IMR-90 (cell line): ENCODE results near the gene RNF145. TPM values are rescaled to one million over a fixed set of nuclear protein-coding genes. Genes with fewer than 3 reads are reported as not detected.

Experiments
- ATAC-seq: fragments of 200-7000 bp; cut with Tn5 transposase; 2 replicates; pipeline ENCODE4 v1.9.1; 2020; ENCODE audit warnings: low read depth, mild to moderate bottlenecking, moderate library complexity
- BruUV-seq: library from RNA; stranded (reverse); fragments of 400-500 nt; replicated peaks from 2 replicates; lab custom pipeline; 2021; lab: Mats Ljungman, UMichigan
- CTCF ChIA-PET: fragments of 300-600 bp; formaldehyde crosslinking; extraction: SDS; loops from one replicate; lab custom pipeline; 2021; ENCODE audit warnings: antibody characterized with exemption; lab: Yijun Ruan, JAX
- POLR2A ChIA-PET: fragments of 300-600 bp; sonication (Branson Sonifier 250); formaldehyde crosslinking; loops from one replicate; lab custom pipeline; 2022; ENCODE audit warnings: antibody characterized with exemption; ENCODE audit not compliant: unreplicated experiment; lab: Charles Lee
- DNase-seq: peaks from one replicate; pipeline ENCODE4 v3.0.0; 2013
- H2AFZ ChIP-seq: replicated peaks from 2 replicates; pipeline ENCODE3; 2013; ENCODE audit warnings: low read length, mild to moderate bottlenecking; ENCODE audit not compliant: poor library complexity
- H2AK5ac ChIP-seq: 2 replicates; pipeline ENCODE4 v1.6.1; 2013; ENCODE audit warnings: low read depth, low read length, inconsistent platforms
- H2AK9ac ChIP-seq: replicated peaks from 2 replicates; pipeline ENCODE3; 2013; ENCODE audit warnings: mild to moderate bottlenecking, low read depth, low read length, moderate library complexity; ENCODE audit not compliant: poor library complexity
- H2BK120ac ChIP-seq: 2 replicates; pipeline ENCODE4 v1.6.1; 2013; ENCODE audit warnings: low read depth, low read length, inconsistent platforms
- H2BK15ac ChIP-seq: 3 replicates; pipeline ENCODE4 v1.6.1; 2013; ENCODE audit warnings: low read depth, low read length, inconsistent platforms
- H2BK20ac ChIP-seq: 2 replicates; pipeline ENCODE4 v1.6.1; 2013; ENCODE audit warnings: low read depth, mild to moderate bottlenecking, inconsistent platforms, low read length, moderate library complexity
- H2BK5ac ChIP-seq: 2 replicates; pipeline ENCODE4 v1.6.1; 2013; ENCODE audit warnings: mild to moderate bottlenecking, low read depth, low read length, inconsistent platforms; ENCODE audit not compliant: poor library complexity, severe bottlenecking
- H3K14ac ChIP-seq: replicated peaks from 2 replicates; pipeline ENCODE4 v1.6.1; 2013; ENCODE audit warnings: low read depth, low read length, inconsistent platforms
- H3K18ac ChIP-seq: 2 replicates; pipeline ENCODE4 v1.6.1; 2013; ENCODE audit warnings: low read depth, low read length, control low read depth
- H3K23ac ChIP-seq: 2 replicates; pipeline ENCODE4 v1.6.1; 2013; ENCODE audit warnings: low read depth, low read length, inconsistent platforms
- H3K27ac ChIP-seq: 2 replicates; pipeline ENCODE4 v1.5.1; 2013; ENCODE audit warnings: mild to moderate bottlenecking, control low read depth, low read length; ENCODE audit not compliant: insufficient read depth
- H3K27me3 ChIP-seq: 2 replicates; pipeline ENCODE4 v1.6.1; 2013; ENCODE audit warnings: low read length; ENCODE audit not compliant: control insufficient read depth, insufficient read depth
- H3K36me3 ChIP-seq: 2 replicates; pipeline ENCODE4 v1.6.1; 2013; ENCODE audit warnings: low read length, mixed read lengths; ENCODE audit not compliant: control insufficient read depth, insufficient read depth
- H3K4ac ChIP-seq: 2 replicates; pipeline ENCODE4 v1.6.1; 2013; ENCODE audit warnings: low read depth, low read length, inconsistent platforms
- H3K4me1 ChIP-seq: 2 replicates; pipeline ENCODE4 v1.6.1; 2013; ENCODE audit warnings: low read length, mixed read lengths; ENCODE audit not compliant: control insufficient read depth, insufficient read depth
- H3K4me2 ChIP-seq: 2 replicates; pipeline ENCODE4 v1.6.1; 2013; ENCODE audit warnings: low read depth, mild to moderate bottlenecking, control low read depth, low read length, moderate library complexity
- H3K4me3 ChIP-seq: 2 replicates; pipeline ENCODE4 v1.5.1; 2013; ENCODE audit warnings: low read depth, mild to moderate bottlenecking, control low read depth, low read length, moderate library complexity; ENCODE audit not compliant: insufficient read depth
- H3K56ac ChIP-seq: 2 replicates; pipeline ENCODE4 v1.6.1; 2013; ENCODE audit warnings: low read length, inconsistent platforms; ENCODE audit not compliant: insufficient read depth; ENCODE audit errors: extremely low read depth
- H3K79me1 ChIP-seq, 2 experiments: 2 replicates each; pipeline ENCODE4 v1.6.1; 2013; ENCODE audit warnings: low read length in 2 of 2, inconsistent platforms in 1 of 2, low read depth in 1 of 2
- H3K9ac ChIP-seq: 2 replicates; pipeline ENCODE4 v1.6.1; 2013; ENCODE audit warnings: low read depth, low read length, control low read depth
- H3K9me1 ChIP-seq: 2 replicates; pipeline ENCODE4 v1.6.1; 2013; ENCODE audit warnings: low read length, inconsistent platforms; ENCODE audit not compliant: insufficient read depth
- H3K9me3 ChIP-seq: 2 replicates; pipeline ENCODE4 v1.6.1; 2013; ENCODE audit warnings: low read length; ENCODE audit not compliant: control insufficient read depth, insufficient read depth
- H4K20me1 ChIP-seq: 2 replicates; pipeline ENCODE4 v1.6.1; 2013; ENCODE audit warnings: low read length, inconsistent platforms; ENCODE audit not compliant: insufficient read depth
- H4K5ac ChIP-seq: 2 replicates; pipeline ENCODE4 v1.6.1; 2013; ENCODE audit warnings: mild to moderate bottlenecking, low read depth, low read length, control low read depth
- H4K8ac ChIP-seq, 2 experiments: 2 replicates each; pipeline ENCODE4 v1.6.1; 2013; ENCODE audit warnings: low read depth in 2 of 2, low read length in 2 of 2, control low read depth in 1 of 2, inconsistent platforms in 1 of 2
- H4K91ac ChIP-seq: 2 replicates; pipeline ENCODE4 v1.6.1; 2013; ENCODE audit warnings: low read depth, low read length, inconsistent platforms; ENCODE audit not compliant: insufficient read depth
- BHLHE40 ChIP-seq: fragments of 150-350 bp; IDR thresholded peaks from 2 replicates; pipeline ENCODE4 v1.6.1; 2016; ENCODE audit warnings: mild to moderate bottlenecking, low read depth, low read length
- CEBPB ChIP-seq: IDR thresholded peaks from 2 replicates; pipeline ENCODE4 v1.6.1; 2012; ENCODE audit warnings: low read depth, low read length, improper control_type of control experiment
- CHD1 ChIP-seq: IDR thresholded peaks from 2 replicates; pipeline ENCODE4 v1.6.1; 2012; ENCODE audit warnings: low read depth, low read length, improper control_type of control experiment
- ELK1 ChIP-seq: fragments of 150-350 bp; IDR thresholded peaks from 2 replicates; pipeline ENCODE4 v1.6.1; 2016; ENCODE audit warnings: low read depth, mild to moderate bottlenecking, low read length, moderate library complexity, borderline replicate concordance
- MAFK ChIP-seq: IDR thresholded peaks from 2 replicates; pipeline ENCODE4 v1.6.1; 2012; ENCODE audit warnings: low read depth, low read length, improper control_type of control experiment
- MAZ ChIP-seq: IDR thresholded peaks from 2 replicates; pipeline ENCODE4 v1.6.1; 2012; ENCODE audit warnings: low read depth, mild to moderate bottlenecking, low read length, improper control_type of control experiment, moderate library complexity, borderline replicate concordance
- MXI1 ChIP-seq: IDR thresholded peaks from 2 replicates; pipeline ENCODE4 v1.6.1; 2012; ENCODE audit warnings: low read depth, mild to moderate bottlenecking, low read length, moderate library complexity, borderline replicate concordance
- NFE2L2 ChIP-seq: fragments of 150-350 bp; IDR thresholded peaks from 2 replicates; pipeline ENCODE4 v1.6.1; 2016; ENCODE audit warnings: low read depth, mild to moderate bottlenecking, low read length
- RAD21 ChIP-seq: IDR thresholded peaks from 2 replicates; pipeline ENCODE4 v1.6.1; 2012; ENCODE audit warnings: low read length, improper control_type of control experiment
- RCOR1 ChIP-seq: IDR thresholded peaks from 2 replicates; pipeline ENCODE4 v1.6.1; 2012; ENCODE audit warnings: mild to moderate bottlenecking, low read length, improper control_type of control experiment; ENCODE audit not compliant: insufficient replicate concordance
- RFX5 ChIP-seq: IDR thresholded peaks from 2 replicates; pipeline ENCODE4 v1.8.0; 2012; ENCODE audit warnings: low read depth, mild to moderate bottlenecking, low read length, moderate library complexity
- SMC3 ChIP-seq: fragments of 150-350 bp; IDR thresholded peaks from 2 replicates; pipeline ENCODE4 v1.6.1; 2016; ENCODE audit warnings: low read depth, mild to moderate bottlenecking, antibody characterized with exemption, low read length, moderate library complexity
- USF2 ChIP-seq: fragments of 150-350 bp; IDR thresholded peaks from 2 replicates; pipeline ENCODE4 v1.6.1; 2017; ENCODE audit warnings: mild to moderate bottlenecking, antibody characterized with exemption, low read length, low read depth
- WGBS, 2 experiments: methylation state at CpG; one replicate each; pipeline versions ENCODE4 v1.1.5 to v1.1.7; 2013; ENCODE audit warnings: missing lambda C conversion rate in 2 of 2; ENCODE audit not compliant: insufficient read length in 1 of 2; ENCODE audit errors: extremely low coverage in 2 of 2; 5-methylcytosine and 5-hydroxymethylcytosine counted together
- dilution Hi-C: fragments of 300-500 bp; cut with HindIII; formaldehyde crosslinking; loops from one replicate; pipeline ENCODE4 v1.14.3; 2018; ENCODE audit warnings: low sequenced_read_pairs; ENCODE audit not compliant: unreplicated experiment
- in situ Hi-C: fragments of 300-500 bp; cut with MboI; formaldehyde crosslinking; loops from 3 replicates; pipeline ENCODE4 v1.14.3; 2019; ENCODE audit warnings: low sequenced_read_pairs, inconsistent platforms, mixed read lengths
- intact Hi-C: fragments of 100-400 bp; cut with micrococcal nuclease; formaldehyde crosslinking; loops from 2 replicates; pipeline ENCODE4 v1.10.0; 2022
- polyA plus RNA-seq, 3 experiments: library from polyadenylated mRNA; depleted of rRNA; stranded (reverse); fragments of >200 nt; gene quantifications; 2 replicates each; pipeline ENCODE4 v1.2.3, GENCODE V29; 2012; ENCODE audit warnings: low replicate concordance in 1 of 3
- total RNA-seq: library from RNA; depleted of rRNA; stranded (reverse); fragments of >200 nt; gene quantifications from 2 replicates; pipeline ENCODE4 v1.2.3, GENCODE V29; 2012
- TF ChIP-seq, protein P1 (sequence below): conservative IDR thresholded peaks from 2 replicates; pipeline ENCODE4 v1.5.1; 2012; ENCODE audit warnings: mild to moderate bottlenecking, low read depth, low read length, improper control_type of control experiment

RNF145 gene
- total and polyA plus RNA-seq, 2 of the 4 experiments (the other 2 are of a cell fraction): 50.0 to 57.0 TPM

GRCh38 chr5:159121061-159121460, 88.3 kb downstream of the RNF145 start:
- no peak overlapping the region for H3K23ac ChIP-seq
- no peak overlapping the region for H4K5ac ChIP-seq
- H3K27me3 ChIP-seq: no peaks in the 10 kb centered on the region; the same call in 1 of the 2 replicates
- TF ChIP-seq CEBPB (no peak), CHD1 (no peak), MAZ (no peak), BHLHE40 (no peak), MAFK (no peak), RFX5 (no peak), RAD21 (no peak), RCOR1 (no peak), MXI1 (no peak), ELK1 (no peak), USF2 (no peak), SMC3 (no peak), NFE2L2 (no peak)
- TF ChIP-seq, protein P1, sequence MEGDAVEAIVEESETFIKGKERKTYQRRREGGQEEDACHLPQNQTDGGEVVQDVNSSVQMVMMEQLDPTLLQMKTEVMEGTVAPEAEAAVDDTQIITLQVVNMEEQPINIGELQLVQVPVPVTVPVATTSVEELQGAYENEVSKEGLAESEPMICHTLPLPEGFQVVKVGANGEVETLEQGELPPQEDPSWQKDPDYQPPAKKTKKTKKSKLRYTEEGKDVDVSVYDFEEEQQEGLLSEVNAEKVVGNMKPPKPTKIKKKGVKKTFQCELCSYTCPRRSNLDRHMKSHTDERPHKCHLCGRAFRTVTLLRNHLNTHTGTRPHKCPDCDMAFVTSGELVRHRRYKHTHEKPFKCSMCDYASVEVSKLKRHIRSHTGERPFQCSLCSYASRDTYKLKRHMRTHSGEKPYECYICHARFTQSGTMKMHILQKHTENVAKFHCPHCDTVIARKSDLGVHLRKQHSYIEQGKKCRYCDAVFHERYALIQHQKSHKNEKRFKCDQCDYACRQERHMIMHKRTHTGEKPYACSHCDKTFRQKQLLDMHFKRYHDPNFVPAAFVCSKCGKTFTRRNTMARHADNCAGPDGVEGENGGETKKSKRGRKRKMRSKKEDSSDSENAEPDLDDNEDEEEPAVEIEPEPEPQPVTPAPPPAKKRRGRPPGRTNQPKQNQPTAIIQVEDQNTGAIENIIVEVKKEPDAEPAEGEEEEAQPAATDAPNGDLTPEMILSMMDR: no peak
- no peaks in the 10 kb centered on the region for H3K79me1 ChIP-seq
- H3K4me2 ChIP-seq: no peak overlapping the region
- H3K18ac ChIP-seq: no peak overlapping the region
- in situ Hi-C loops: no loop called here
- ChIA-PET POLR2A (no interaction called here), CTCF (no interaction called here)
- no CpG with 5 or more reads among the region's 3 CpGs for WGBS, 2 experiments
- no peaks in the 10 kb centered on the region for H4K20me1 ChIP-seq
- H3K36me3 ChIP-seq: no peaks in the 10 kb centered on the region
- no peak overlapping the region for H3K4me3 ChIP-seq
- H2AK5ac ChIP-seq: no peak overlapping the region
- no peaks in the 10 kb centered on the region for H3K4me1 ChIP-seq
- no peak overlapping the region for H3K27ac ChIP-seq
- no peak overlapping the region for H4K91ac ChIP-seq
- dilution Hi-C loops: no loop called here
- no peak overlapping the region for H3K56ac ChIP-seq
- H2BK20ac ChIP-seq: no peak overlapping the region
- no peak overlapping the region for H2BK120ac ChIP-seq
- no peak for ATAC-seq
- peaks cover 2% of the 10 kb centered on the region; the same call in 1 of the 2 replicates for H3K9me3 ChIP-seq
- intact Hi-C loops: no loop called here
- H3K14ac ChIP-seq: no peak overlapping the region
- no peak for DNase-seq
- no peak overlapping the region for H2BK5ac ChIP-seq
- no peak overlapping the region for H4K8ac ChIP-seq
- no peak overlapping the region for H3K4ac ChIP-seq
- no peak overlapping the region for H2AFZ ChIP-seq
- no TSS peak for BruUV-seq
- H2BK15ac ChIP-seq: no peak overlapping the region
- H3K9ac ChIP-seq: no peak overlapping the region
- no peaks in the 10 kb centered on the region for H3K9me1 ChIP-seq
- no peak overlapping the region for H2AK9ac ChIP-seq
